Measurements from ENCODE around the gene HDLBP. TPM values are rescaled to one million over a fixed set of nuclear protein-coding genes. Genes with fewer than 3 reads are reported as not detected.

Gene HDLBP
- total RNA-seq, 4 donors from 2014 or later = 239 to 310 (median 273) TPM

DNA sequence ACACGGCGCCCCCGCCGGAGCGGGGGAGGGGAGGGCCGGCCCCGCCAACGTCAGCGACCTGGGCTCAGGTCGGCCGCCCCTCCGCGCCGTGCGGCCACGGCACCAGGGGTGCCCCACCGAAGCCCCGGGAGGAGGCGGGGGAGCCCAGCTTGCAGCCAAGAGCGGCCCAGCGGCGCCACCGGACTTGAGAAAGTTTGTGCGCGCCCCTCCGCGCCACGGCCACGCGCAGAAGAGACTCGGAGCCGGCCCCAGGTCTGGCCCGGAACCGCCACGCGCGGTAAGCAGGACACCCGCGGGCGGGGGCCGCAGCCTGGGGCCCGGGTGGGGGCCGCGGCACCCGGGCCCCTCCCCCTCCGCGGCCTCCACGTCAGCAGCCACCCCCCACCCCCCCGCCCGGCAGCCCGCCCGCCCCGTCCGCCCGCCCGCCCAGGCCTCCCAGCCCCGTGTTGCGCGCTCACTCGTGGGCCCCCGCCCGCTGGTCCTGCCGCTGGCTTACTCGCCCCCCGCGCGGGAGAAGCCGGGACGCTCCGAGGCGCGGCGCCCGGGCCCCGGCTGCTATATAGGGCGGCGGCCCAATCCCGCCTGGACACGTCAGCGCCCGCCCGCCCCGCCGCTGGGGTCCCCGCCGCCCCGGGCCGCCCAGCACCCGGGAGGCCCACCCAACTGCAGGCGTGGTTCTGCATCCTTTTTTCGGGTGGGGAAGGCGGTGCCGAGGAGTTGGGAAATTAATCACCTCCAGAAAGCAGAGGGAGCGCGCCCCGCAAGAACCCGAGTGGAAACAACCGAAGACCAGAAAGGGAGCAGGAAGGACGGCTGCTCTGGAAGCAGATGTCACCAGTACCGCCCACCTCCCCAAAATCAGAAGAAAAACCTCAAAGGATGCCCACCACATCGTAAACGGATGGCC is 42.9 kb downstream of the HDLBP start:
- Histone ChIP-seq H3K27me3 (no peaks in the 10 kb centered on the region), H3K4me1 (peaks cover 28 to 52% (median 32%) of the 10 kb centered on the region in 3 donors), H3K36me3 (peaks cover 0 to 15% (median 0%) of the 10 kb centered on the region in 3 donors), H3K9me3 (no peaks in the 10 kb centered on the region), H3K27ac (peak overlapping the region; percentile 90 to 97 (median 91)), H3K4me3 (peak overlapping the region; percentile 73 to 100 (median 90))
- no peak for DNase-seq
- WGBS, 2 donors = 0 to 2% methylated on average over 5 to 9 of the region's 102 CpGs
- intact Hi-C loops (cut with DNase I) = no loop called here
- TF ChIP-seq, protein P1, sequence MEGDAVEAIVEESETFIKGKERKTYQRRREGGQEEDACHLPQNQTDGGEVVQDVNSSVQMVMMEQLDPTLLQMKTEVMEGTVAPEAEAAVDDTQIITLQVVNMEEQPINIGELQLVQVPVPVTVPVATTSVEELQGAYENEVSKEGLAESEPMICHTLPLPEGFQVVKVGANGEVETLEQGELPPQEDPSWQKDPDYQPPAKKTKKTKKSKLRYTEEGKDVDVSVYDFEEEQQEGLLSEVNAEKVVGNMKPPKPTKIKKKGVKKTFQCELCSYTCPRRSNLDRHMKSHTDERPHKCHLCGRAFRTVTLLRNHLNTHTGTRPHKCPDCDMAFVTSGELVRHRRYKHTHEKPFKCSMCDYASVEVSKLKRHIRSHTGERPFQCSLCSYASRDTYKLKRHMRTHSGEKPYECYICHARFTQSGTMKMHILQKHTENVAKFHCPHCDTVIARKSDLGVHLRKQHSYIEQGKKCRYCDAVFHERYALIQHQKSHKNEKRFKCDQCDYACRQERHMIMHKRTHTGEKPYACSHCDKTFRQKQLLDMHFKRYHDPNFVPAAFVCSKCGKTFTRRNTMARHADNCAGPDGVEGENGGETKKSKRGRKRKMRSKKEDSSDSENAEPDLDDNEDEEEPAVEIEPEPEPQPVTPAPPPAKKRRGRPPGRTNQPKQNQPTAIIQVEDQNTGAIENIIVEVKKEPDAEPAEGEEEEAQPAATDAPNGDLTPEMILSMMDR (IDR thresholded peaks at IDR 0.05) = no peak
- TF ChIP-seq POLR2A (IDR thresholded peaks at IDR 0.05) = peak in 1 of 4 donors; percentile 48

DNA sequence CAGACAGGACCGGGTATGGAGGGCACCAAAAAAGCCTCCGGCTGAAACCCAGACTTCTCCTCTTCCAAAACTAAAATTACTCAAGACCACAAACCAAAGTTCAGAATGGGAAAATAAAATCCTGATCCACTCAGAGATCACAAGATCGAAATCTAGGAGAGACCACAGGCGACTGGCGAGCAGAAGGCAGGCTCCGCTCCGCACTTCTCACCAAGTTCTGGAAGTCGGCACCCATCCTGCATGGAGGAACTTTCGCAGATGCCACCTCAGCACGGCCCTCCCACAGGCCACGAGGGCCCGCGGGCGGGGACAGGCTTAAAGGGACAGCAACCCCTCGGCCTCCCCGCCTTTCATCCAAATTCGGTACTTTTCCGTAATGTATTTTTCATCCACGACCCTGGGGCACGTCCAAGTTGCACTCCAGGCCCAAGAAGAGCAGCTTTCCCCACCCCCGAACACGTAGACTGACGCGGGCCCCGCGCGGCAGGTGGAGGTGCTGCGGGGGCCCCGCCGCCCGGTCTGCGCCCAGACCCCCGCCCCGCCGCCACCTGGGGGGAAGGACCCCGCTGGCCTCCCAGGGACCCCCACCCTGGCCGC is 43.7 kb downstream of the HDLBP start:
- WGBS, 2 donors = 0 to 5% methylated on average over 4 to 10 of the region's 37 CpGs
- no peak for TF ChIP-seq POLR2A (IDR thresholded peaks at IDR 0.05)
- TF ChIP-seq, protein P1 (IDR thresholded peaks at IDR 0.05) = no peak
- no peaks in the 10 kb centered on the region for H3K9me3 ChIP-seq
- peak overlapping the region; percentile 90 to 97 (median 91) for H3K27ac ChIP-seq
- no peaks in the 10 kb centered on the region for H3K27me3 ChIP-seq
- intact Hi-C loops (cut with DNase I) = no loop called here
- peaks cover 28 to 52% (median 32%) of the 10 kb centered on the region in 3 donors for H3K4me1 ChIP-seq
- H3K4me3 ChIP-seq = peak overlapping the region; percentile 73 to 100 (median 90)
- H3K36me3 ChIP-seq = peaks cover 0 to 23% (median 0%) of the 10 kb centered on the region in 3 donors
- DNase-seq = peak; percentile 23

DNA sequence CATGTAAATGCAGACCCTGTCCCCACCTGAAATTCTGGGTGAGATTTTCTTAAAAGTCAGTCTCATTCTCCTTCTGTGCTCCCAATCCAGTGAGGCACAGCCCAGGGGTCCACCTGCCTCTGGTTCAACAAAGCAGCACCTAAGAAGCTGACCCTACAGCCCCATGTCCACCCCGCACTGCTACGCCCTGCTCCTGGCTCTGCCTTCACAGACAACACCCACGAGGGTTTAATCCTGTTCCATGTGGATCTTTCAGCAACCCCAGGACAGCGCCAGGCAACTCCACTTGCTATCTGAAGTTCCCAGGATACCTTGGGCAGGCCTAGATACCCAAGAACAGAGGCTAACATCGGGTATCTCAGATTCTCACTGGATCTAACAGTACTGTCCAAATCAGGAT is 44.9 kb downstream of the HDLBP start:
- Histone ChIP-seq H3K4me1 (peaks cover 28 to 52% (median 32%) of the 10 kb centered on the region in 3 donors), H3K27me3 (no peaks in the 10 kb centered on the region), H3K36me3 (peaks cover 0 to 35% (median 3%) of the 10 kb centered on the region in 3 donors), H3K4me3 (peak overlapping the region in 2 of 4 donors; percentile 73 to 100), H3K9me3 (no peaks in the 10 kb centered on the region), H3K27ac (peak overlapping the region in 3 of 4 donors; percentile 27 to 97 (median 90))
- intact Hi-C loops (cut with DNase I) = no loop called here
- TF ChIP-seq, protein P1 (IDR thresholded peaks at IDR 0.05) = no peak
- TF ChIP-seq POLR2A (IDR thresholded peaks at IDR 0.05) = no peak
- DNase-seq = no peak
- WGBS, 2 donors = 38 to 44% methylated on average over 5 of the region's 5 CpGs

DNA sequence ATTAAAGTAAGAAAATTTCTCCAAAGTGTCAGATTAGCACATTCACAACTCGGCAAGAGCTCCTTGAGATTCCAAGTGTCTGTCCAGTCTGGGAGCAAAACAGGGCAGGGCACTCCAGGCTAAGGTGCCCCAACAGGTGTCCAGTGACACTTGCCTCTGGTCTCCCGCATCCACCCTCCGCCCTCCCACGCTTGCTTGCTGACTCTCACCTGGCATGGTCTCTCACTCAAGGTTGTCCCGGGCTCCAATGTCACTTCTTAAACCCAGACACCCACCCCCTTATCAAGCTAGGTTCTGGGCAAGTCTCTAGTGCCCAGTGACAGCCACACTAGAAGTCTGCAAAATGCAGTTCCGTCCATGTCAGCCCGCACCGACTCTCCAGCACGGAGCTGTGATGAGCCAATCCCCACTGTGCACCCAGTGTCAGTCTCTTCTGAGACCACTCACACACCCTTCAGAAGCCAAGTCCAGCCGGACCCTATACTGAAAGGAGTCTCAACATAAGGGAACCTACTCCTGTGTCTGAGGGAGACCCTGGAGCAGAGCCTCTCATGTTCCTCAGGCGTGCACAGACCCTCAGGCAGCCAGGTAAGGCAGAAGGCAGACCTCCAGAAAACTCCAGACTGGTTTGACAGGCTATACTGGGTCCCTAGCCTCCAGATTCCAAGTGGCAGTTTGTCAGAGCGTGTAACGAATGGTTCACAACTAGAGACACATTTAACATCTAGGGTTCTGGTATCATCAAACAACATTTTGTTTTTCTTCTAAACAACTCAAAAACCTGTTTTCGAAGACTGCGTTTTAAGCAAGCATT is 45.6 kb downstream of the HDLBP start:
- H3K9me3 ChIP-seq = no peaks in the 10 kb centered on the region
- peaks cover 0 to 42% (median 3%) of the 10 kb centered on the region in 3 donors for H3K36me3 ChIP-seq
- WGBS, 2 donors = 56 to 73% methylated on average over 11 to 13 of the region's 15 CpGs
- intact Hi-C loops (cut with DNase I) = no loop called here
- TF ChIP-seq, protein P1 (IDR thresholded peaks at IDR 0.05) = no peak
- TF ChIP-seq POLR2A (IDR thresholded peaks at IDR 0.05) = no peak
- peak overlapping the region in 3 of 4 donors; percentile 27 to 97 (median 90) for H3K27ac ChIP-seq
- DNase-seq = no peak
- no peaks in the 10 kb centered on the region for H3K27me3 ChIP-seq
- peaks cover 28 to 52% (median 32%) of the 10 kb centered on the region in 3 donors for H3K4me1 ChIP-seq
- H3K4me3 ChIP-seq = peak overlapping the region in 2 of 4 donors; percentile 73 to 100
